NCI-H1105 treated with DMSO at 0.1 percent for 48 hours (cell line): ENCODE results near the gene OR6C3.
"Not testable (repeated sequence)": the region's sequence is repeated elsewhere in the genome, so short reads cannot be mapped to it uniquely, and the experiment has no call there.

Experiments
- DNase-seq: peaks from one replicate; lab custom pipeline; 2025; lab: John Stamatoyannopoulos, UW

OR6C3 gene

GRCh38 chr12:55330446-55330845, at the start of gene OR6C3:
Gene OR6C3 (plus strand): TSS chr12:55330746. CDS start chr12:55331701, 955 bp downstream.
- no peak for DNase-seq

GRCh38 chr12:55280991-55281390, 49.6 kb upstream of the OR6C3 start:
- DNase-seq: no peak

DNA sequence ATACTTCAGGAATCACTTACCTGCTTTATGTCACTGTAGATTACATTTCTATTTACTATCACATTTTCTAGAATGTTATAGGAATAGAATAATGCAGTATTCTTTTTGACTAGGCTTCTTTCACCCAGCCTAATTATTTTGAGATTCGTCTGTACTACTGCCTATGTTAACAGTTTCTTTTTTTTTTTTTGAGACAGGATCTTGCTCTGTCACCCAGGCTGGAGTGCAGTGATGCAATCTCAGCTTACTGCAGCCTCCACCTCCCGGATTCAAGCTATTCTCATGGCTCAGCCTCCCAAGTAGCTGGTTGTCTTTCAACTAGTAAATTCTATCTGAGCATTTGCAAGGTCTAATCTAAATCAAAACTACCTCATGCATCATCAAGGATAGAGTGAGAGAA, 40.5 kb upstream of the OR6C3 start:
- no peak for DNase-seq

DNA sequence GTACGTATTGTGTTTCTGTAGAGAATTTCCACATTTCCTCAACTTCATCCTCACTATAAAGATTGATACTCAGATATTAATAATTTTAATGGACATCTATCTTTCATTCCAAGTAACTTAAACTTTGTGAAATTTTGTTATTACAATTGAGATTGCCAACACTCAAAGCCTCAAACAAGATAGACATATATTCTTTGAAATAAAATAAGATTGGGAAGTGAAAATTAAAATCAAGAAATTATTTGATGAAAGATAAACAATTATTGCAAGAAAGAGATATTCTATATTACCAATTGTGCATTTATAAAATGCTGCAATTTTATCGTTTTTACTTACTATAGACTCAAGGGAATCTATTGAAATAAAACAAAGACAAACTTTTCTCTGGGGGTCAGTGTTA, 34.1 kb upstream of the OR6C3 start, which contains the start of gene OR6C6:
Gene OR6C6, minus strand, starts transcription at position 101 of the 400 bp plus-strand sequence. CDS start 1,337 bp downstream, outside the sequence.
- DNase-seq: no peak

DNA sequence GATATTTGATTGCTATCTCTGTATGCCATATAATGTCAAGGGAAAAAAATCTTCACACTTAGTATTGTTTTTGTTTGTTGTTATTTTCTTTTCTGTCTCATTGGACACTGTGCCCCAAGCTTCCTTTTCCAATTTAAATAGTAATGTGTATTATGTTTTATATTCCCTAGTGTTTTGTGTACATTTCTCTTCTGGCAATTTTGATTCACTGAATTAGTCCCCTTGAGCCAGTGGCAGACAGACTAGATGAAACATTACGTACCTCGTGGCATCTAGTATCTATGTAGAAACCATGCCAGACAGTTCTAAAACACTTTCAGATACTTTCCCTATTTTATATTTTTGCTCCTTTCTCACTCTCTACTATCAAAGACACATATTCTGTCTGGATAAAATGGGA, 16.5 kb upstream of the OR6C3 start, which contains the start of gene OR6C1:
Gene OR6C1, plus strand, starts transcription at position 301 of the 400 bp plus-strand sequence. CDS start 6,257 bp downstream, outside the sequence.
- no peak for DNase-seq

DNA sequence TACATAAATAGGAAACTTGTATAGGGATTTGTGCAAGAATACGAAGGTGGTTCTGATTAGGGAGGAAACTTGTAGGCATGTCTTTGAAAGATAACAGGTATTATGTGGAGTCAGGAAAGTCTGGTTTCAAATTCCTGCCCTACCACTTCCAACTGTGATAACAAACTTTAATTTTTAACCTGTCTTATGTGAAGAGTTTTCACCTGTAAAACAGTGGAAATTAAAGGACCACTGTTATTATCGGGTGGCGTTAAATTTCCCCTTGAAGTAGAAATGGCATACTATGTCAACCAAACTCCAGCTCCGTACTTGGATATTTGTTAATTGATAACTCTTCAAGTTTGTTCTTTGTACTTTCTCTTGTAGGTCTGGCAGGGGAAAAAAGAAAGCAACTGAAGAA, 10.3 kb upstream of the OR6C3 start:
- DNase-seq: no peak

DNA sequence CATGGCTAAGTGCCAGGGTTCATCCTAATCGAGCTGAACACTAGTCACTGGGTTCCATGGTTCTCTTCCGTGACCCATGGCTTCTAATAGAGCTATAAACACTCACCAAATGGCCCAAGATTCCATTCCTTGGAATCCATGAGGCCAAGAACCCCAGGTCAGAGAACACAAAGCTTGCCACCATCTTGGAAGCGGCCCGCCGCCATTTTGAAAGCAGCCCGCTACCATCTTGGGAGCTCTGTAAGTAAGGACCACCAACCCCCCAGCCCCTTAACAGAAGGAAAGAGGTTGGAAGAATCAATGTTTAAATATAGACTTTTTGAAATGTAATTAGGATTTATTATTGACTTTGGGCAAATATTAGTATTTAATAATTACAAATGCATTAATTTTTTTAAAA, 4.7 kb upstream of the OR6C3 start:
- DNase-seq: not testable (repeated sequence)

GRCh38 chr12:55336002-55336401, 5.5 kb downstream of the OR6C3 start:
- DNase-seq: no peak

DNA sequence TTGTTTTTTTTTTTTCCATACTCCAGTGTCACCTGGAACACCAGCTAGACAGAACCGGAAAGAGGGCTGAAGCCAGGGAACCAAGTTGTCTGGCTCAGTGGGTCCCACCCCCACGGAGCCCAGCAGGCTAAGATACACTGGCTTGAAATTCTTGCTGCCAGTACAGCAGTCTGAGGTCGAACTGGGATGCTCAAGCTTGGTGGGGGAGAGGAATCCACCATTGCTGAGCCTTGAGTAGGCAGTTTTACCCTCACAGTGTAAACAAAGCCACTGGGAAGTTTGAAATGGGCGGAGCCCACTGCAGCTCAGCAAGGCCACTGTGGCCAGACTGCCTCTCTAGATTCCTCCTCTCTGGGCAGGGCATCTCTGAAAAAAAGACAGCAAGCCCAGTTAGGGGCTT, 24.8 kb downstream of the OR6C3 start:
- not testable (repeated sequence) for DNase-seq

GRCh38 chr12:55362675-55363074, 32.1 kb downstream of the OR6C3 start, which contains the start of gene OR6C75:
Gene OR6C75 (plus strand): TSS chr12:55362975. CDS start chr12:55365111, 2,136 bp downstream.
- no peak for DNase-seq

GRCh38 chr12:55365086-55365485, 34.5 kb downstream of the OR6C3 start:
- DNase-seq: no peak

DNA sequence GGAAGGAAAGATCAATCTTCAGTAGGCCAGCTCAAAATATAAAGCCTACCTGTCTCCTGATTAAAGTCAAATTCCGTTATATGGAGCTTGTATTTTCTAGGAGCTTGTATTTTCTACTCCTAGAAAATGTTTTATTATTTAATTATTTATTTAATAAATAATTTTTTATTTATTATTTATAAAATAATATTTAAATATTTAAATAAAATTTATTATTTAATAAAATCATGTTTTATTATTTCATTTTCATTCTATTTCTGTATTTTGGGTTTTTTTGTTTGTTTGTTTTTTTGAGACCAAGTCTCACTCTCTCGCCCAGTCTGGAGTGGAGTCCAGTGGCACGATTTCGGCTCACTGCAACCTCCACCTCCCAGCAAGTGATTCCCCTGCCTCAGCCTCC, 42.0 kb downstream of the OR6C3 start:
- DNase-seq: no peak
